ENCODE measurements around the gene TCF7L1.

Gene TCF7L1

DNA sequence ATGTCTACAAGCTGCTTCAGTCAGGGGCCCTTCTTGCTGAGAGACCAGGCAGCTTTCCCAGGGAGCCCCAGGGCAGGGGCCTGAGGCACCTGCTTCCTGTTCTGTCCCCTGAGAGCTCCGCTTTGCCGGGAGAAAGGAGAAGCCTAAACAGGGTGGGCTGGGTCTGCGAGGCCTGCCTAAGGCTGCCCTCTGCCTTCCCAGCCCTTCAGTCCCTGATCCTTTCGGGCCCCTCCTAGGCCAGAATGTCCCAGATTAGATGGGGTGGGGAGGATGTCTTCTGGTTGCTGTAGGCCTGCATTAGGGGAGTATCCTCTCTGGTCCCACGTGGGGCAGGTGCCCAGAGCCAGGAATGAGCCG lies 122.2 kb downstream of the TCF7L1 start:
- DNase-seq = no peak

DNA sequence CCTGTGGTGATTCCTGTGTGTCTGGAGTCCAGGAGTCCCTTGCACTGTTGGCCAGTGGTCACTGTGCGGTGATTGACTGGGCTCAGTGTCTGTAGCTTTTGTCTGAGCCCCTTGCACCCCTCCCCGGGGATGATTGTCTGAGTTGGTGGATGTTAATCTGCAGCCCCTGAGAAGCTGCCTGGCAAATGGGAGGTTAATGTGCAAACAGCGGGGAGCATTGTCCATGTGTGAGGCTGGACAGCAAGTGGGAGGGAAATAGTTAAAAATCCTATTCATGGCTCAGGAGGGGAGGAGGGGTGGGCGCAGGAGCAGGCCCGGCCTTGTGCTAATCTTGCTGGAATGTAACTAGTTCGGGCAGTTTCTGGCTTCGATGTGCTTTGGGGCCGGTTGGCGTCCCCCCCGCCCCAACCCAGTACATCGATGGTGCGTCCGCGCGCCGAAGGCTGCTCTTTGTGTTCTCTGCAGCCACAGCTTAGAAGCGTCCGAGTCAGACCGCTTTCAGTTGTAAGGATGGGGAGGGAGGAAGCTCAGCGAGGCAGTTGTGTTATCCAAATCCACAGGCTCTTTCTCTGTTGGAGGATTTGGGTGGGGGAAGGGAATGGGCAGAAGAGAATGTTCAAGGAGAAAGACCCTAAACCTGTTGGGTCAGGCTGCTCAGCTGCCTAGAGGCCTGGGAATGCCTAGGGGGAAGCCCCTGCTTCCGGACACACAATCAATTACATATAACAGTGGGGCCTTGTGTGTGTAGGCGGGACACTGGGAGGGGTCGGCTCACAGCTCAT lies 122.8 kb downstream of the TCF7L1 start:
- peak; percentile 85 for DNase-seq

DNA sequence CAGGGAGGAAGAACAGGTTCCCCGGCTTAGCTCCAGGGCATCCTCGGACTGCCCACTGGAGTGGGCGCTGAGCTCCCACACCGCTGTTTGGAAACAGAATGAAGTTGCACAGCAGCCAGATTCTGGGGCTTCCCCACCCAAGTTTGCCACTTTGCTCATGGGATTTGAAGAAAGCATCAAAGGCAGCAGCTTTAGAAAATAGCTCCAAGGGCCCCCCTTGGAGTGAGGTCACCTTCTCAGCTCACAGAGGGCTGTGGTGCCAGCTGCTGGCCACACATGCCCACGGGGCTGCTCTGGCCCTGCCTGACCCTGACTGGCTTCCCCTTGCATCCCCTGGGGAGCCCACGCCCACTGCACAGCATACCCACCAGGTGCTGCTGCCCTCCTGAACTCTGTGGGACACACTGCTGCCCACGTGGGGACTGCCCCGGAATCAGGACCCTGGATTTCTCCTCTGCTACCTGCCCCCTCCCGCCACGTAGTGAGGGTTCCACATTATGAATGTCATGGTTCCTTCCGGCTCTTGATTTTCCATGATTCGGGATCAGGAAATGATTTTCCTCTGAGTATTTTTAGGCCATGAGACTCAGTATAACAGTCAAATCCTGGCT lies 124.3 kb downstream of the TCF7L1 start:
- DNase-seq = peak; percentile 48

DNA sequence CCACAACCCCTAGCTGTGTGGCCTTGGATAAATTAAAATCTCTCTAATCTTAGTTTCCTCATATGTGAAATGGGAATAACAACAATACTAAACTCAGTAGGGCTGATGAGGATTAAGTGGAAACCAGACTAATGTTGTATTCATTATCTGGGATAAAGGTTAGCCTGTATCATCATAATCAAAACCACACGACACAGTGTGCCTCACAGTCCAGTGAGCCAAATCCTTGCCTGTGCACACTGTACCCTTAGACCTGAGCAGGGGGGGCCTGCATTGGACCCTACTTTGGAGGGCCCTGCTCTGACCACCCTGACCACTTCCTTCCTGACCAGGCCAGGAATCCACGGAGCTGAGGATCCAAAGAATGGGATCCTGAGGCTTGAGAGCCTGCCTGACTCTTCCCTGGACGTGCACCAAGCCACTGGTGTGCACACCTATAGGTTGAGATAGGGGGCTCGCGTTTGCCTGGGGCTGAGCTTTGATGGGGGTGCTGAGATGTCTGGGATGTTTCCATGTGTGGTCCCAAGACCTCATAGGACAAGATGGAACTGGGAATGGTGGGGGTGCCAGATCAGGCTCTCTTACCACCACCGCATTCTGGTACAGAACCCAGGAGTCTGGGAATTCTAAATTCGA lies 124.9 kb downstream of the TCF7L1 start:
- DNase-seq = peak; percentile 36

DNA sequence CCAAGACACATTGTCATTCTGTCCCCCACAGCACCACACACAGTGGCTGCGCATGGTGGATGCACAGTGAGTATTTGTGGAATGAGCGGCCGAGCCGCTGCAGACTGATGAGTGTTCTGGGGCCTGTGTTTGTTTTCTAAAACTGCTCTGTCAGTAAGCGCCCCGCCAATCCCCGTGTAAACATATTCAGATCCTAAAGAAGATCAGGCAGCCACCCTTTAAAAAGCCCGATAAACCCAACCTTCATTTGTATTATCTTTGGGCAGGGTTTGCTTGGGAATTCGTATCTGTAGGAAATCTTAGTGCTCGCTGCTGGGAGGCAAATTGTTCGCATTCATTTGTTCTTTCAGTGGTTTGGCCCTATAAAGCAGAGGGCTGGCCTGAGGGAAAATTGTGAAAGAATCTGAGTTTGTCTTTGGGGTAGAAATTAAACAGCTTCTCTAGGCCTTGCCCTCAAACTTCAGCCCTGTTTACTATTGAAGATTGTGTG lies 126.0 kb downstream of the TCF7L1 start:
- peak; percentile 80 for DNase-seq

GRCh38 chr2:85259879-85260278 lies 126.7 kb downstream of the TCF7L1 start:
- DNase-seq = no peak

DNA sequence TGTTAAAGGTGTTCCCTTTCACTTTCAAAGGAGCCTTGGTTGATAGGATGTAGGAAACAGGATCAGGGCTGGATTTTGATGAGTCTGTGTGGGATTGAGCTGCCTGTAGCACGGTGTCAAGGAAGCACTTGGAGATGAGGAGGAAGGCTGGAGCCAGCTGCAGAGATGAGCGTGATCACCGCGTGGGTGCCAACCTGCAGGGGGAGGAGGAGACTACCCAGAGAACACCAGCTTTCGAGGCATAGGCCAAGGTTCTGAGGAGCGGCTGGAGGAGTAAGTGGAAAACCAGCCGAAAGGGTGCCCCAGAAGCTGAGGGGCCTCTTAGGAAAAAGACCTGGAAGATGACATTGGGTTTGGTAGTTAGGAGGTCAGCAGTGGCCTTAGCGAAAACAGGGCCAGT lies 130.4 kb downstream of the TCF7L1 start:
- DNase-seq = no peak

GRCh38 chr2:85264471-85264870 lies 131.3 kb downstream of the TCF7L1 start:
- peak; percentile 94 for DNase-seq

GRCh38 chr2:85265304-85265703 lies 132.1 kb downstream of the TCF7L1 start:
- DNase-seq = no peak

DNA sequence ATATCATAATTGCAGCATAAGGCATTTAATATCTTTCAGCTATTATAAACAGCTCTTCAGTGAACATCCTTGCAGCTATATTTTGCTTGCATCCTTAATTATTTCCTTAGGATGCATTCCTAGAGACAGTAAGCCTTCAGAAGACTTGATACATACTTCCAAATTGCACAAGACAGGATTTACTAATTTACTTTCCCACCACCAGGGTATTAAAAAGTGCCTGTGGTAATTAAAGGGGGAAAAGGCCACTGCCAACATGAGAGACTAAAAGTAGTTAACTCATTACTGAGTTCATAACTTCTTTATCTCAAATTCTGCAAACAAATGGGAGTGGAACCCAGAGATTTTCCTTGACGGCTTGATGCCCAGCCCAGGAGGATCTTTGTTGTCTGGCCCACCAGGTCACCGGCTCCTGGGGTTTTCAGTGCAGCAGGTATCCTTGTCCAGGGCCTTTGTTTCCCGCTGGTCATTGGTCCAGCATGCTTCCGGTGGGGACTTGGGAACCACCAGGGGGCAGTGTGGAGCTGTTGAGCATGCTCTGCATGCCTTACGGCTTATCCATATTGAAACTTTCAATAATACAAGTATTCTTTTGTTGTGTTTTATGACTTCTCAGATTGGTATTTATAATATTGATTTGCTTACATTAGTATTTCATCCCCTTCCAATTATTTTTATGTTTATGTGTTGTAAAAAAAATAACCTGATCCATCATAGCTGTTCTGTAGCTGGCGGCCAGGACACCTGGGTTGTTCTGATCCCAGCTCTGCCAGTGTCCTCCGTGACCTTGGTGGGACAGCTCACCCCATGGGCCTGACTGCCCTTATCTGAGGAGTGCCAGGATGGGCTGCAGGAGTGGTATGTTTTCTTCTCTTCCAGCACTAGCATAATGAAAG lies 133.2 kb downstream of the TCF7L1 start:
- peak; percentile 61 for DNase-seq

GRCh38 chr2:85269959-85270358 lies 136.8 kb downstream of the TCF7L1 start:
- DNase-seq = no peak

GRCh38 chr2:85272357-85272756 lies 139.2 kb downstream of the TCF7L1 start:
- no peak for DNase-seq

- peak; percentile 77 for DNase-seq
Measured at GRCh38 chr2:85273738-85274731, 140.8 kb downstream of the TCF7L1 start.

DNA sequence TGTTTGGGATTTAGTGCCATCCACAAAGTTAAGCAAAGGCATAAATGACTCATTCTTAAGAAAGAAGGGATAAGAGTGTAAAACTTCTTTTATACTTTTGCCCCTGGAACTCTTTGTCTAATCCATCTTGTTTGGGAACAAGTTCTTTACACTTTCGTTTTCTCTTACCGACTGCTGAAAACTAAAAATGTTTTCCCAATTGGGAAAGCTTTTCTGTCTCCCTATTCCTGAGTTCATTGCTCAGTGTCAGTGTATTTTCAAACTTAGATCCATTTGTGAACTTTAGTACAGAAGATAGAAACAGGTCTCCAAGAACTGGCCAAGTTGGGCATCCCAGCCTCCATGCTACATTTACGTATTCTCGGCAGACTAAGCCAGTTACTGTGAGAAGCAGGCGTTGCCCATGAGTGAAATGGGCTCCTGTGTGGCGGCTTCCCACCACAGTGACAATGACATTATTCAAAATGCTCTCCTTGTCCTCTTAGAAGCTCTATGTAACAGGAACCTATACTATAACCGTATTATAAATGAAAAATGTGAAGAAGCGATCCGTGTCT lies 142.9 kb downstream of the TCF7L1 start:
- DNase-seq = no peak

DNA sequence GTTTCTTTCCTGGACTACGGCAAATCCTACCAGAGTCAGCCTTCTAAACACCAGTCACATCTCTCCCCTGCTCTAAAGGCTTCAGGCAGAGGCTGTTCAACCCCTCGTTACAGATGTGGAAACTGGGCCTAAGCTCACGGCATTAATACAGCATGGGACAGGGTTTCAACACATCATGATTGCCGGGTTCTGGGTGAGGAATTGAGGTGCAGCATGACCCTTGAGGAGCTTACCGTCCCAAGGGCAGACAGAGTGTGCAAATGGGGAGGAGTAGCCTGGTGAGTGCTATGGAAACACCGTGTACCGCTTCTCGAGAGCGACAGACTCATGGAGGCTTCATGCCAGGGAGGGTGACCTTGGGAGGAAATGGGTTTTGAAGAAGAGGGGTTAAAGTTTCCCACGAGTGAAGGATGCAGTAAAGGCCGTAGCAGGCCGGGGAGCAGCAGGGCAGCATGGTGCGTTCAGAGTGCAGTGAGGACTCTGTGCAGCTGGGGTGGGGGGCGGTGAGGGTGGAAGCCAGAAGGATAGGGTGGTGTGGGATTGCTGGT lies 143.5 kb downstream of the TCF7L1 start:
- no peak for DNase-seq

- peak; percentile 92 for DNase-seq
Measured at GRCh38 chr2:85277416-85278158, 144.4 kb downstream of the TCF7L1 start.

DNA sequence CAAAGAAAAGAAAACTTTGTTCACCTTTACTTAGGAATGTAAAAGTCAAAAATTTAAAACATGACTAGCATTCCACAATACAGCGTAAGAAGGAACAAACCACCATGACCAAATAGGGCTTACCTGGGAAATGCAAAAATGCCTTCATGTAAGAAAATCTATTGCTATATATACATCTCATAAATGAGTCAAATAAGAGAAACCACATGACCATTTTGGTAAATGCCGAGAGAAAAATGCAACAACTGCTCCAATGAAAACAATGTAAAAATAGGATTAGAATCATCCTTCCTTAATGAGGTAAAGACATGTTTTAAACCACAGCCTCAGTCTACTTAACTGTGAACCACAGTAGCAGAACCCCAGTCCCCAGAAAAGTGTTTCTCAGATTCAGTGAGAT lies 145.2 kb downstream of the TCF7L1 start:
- peak; percentile 88 for DNase-seq

- no peak for DNase-seq
Measured at GRCh38 chr2:85281553-85281952, 148.4 kb downstream of the TCF7L1 start.

- no peak for DNase-seq
Measured at GRCh38 chr2:85282914-85283313, 149.7 kb downstream of the TCF7L1 start.

GRCh38 chr2:85283641-85284040 lies 150.4 kb downstream of the TCF7L1 start:
- no peak for DNase-seq
